ENCODE measurements around the gene RAB11A. TPM values are rescaled to one million over a fixed set of nuclear protein-coding genes. Genes with fewer than 3 reads are reported as not detected.

The RAB11A gene
- total RNA-seq, 6 experiments from 2014 or later: 50.3 to 110 (median 81.6) TPM

GRCh38 chr15:65903296-65904073 lies 34.2 kb downstream of the RAB11A start:
- TF ChIP-seq POLR2A (IDR thresholded peaks at IDR 0.05) (no peak), CTCF (IDR thresholded peaks at IDR 0.05) (no peak)
- Histone ChIP-seq H3K4me1 (peaks cover 0 to 4% (median 0%) of the 10 kb centered on the region in 4 donors), H3K4me3 (no peak overlapping the region), H3K27ac (no peak overlapping the region), H3K9me3 (no peaks in the 10 kb centered on the region), H3K27me3 (no peaks in the 10 kb centered on the region), H3K36me3 (peaks cover 0 to 9% (median 3%) of the 10 kb centered on the region in 4 donors)
- intact Hi-C loops (cut with DNase I): no loop called here
- 88% methylated on average over 5 of the region's 6 CpGs for WGBS (ENCODE audit: insufficient coverage, low coverage, low lambda C conversion rate, missing lambda C conversion rate)
- DNase-seq (no peak), ATAC-seq (no peak)

GRCh38 chr15:65904301-65904700 lies 35.0 kb downstream of the RAB11A start:
- no peak overlapping the region for H3K27ac ChIP-seq
- DNase-seq (no peak), ATAC-seq (no peak)
- H3K4me1 ChIP-seq: peaks cover 0 to 4% (median 0%) of the 10 kb centered on the region in 4 donors
- no peaks in the 10 kb centered on the region for H3K9me3 ChIP-seq
- no peaks in the 10 kb centered on the region for H3K27me3 ChIP-seq
- no peak overlapping the region for H3K4me3 ChIP-seq
- H3K36me3 ChIP-seq: peaks cover 0 to 7% (median 3%) of the 10 kb centered on the region in 4 donors
- intact Hi-C loops (cut with DNase I): no loop called here
- TF ChIP-seq CTCF (IDR thresholded peaks at IDR 0.05) (no peak), POLR2A (IDR thresholded peaks at IDR 0.05) (no peak)
- 85% methylated on average over 4 of the region's 4 CpGs for WGBS (ENCODE audit: insufficient coverage, low coverage, low lambda C conversion rate, missing lambda C conversion rate)

GRCh38 chr15:65906396-65906795 lies 37.1 kb downstream of the RAB11A start:
- TF ChIP-seq POLR2A (IDR thresholded peaks at IDR 0.05): no peak
- TF ChIP-seq CTCF (IDR thresholded peaks at IDR 0.05): no peak
- no peaks in the 10 kb centered on the region for H3K9me3 ChIP-seq
- intact Hi-C loops (cut with DNase I): no loop called here
- H3K4me3 ChIP-seq: no peak overlapping the region
- H3K27me3 ChIP-seq: no peaks in the 10 kb centered on the region
- H3K4me1 ChIP-seq: peaks cover 0 to 4% (median 0%) of the 10 kb centered on the region in 4 donors
- H3K36me3 ChIP-seq: peaks cover 0 to 7% (median 1%) of the 10 kb centered on the region in 4 donors
- ATAC-seq: no peak
- 82% methylated on average over 1 of the region's 1 CpG for WGBS (ENCODE audit: insufficient coverage, low coverage, low lambda C conversion rate, missing lambda C conversion rate)
- no peak for DNase-seq
- no peak overlapping the region for H3K27ac ChIP-seq

- intact Hi-C loops (cut with DNase I): no loop called here
- H3K4me3 ChIP-seq: no peak overlapping the region
- ATAC-seq (no peak), DNase-seq (no peak)
- H3K9me3 ChIP-seq: no peaks in the 10 kb centered on the region
- WGBS (ENCODE audit: insufficient coverage, low coverage, low lambda C conversion rate, missing lambda C conversion rate): 100% methylated on average over 3 of the region's 3 CpGs
- TF ChIP-seq POLR2A (IDR thresholded peaks at IDR 0.05) (no peak), CTCF (IDR thresholded peaks at IDR 0.05) (no peak)
- H3K27me3 ChIP-seq: no peaks in the 10 kb centered on the region
- no peak overlapping the region for H3K27ac ChIP-seq
- peaks cover 0 to 7% (median 1%) of the 10 kb centered on the region in 4 donors for H3K36me3 ChIP-seq
- H3K4me1 ChIP-seq: peaks cover 0 to 4% (median 0%) of the 10 kb centered on the region in 4 donors
These were observed 38.4 kb downstream of the RAB11A start for GRCh38 chr15:65907661-65908060.

All from right lobe of liver (tissue), 6 donors.